Caco-2 (cell line): ENCODE results near the gene MAP2K5. TPM values are rescaled to one million over a fixed set of nuclear protein-coding genes. Genes with fewer than 3 reads are reported as not detected.

Source experiments
- BruUV-seq: library from RNA; stranded (reverse); fragments of 400-500 nt; replicated peaks from 2 replicates; lab custom pipeline; 2021; lab: Mats Ljungman, UMichigan
- CTCF ChIA-PET: fragments of 300-600 bp; sonication (Branson Sonifier 250); formaldehyde crosslinking; loops from one replicate; lab custom pipeline; 2022; ENCODE audit warnings: antibody characterized with exemption; lab: Charles Lee
- POLR2A ChIA-PET: fragments of 300-600 bp; sonication (Branson Sonifier 250); formaldehyde crosslinking; loops from one replicate; lab custom pipeline; 2022; ENCODE audit warnings: antibody characterized with exemption; lab: Charles Lee
- DNase-seq, 2 experiments: peaks; one replicate each; pipeline versions ENCODE4 v3.0.0 to v3.0.0-alpha.2; 2020 to 2022
- H3K27me3 ChIP-seq: replicated peaks from 2 replicates; pipeline ENCODE4 v1.6.0; 2011; ENCODE audit warnings: low read length; ENCODE audit not compliant: control insufficient read depth, insufficient read depth
- H3K36me3 ChIP-seq: 2 replicates; pipeline ENCODE4 v1.5.1; 2011; ENCODE audit warnings: low read length; ENCODE audit not compliant: control insufficient read depth, insufficient read depth
- H3K4me1 ChIP-seq: fragments of 250-450 bp; sonication (Bioruptor Pico); 2 replicates; pipeline ENCODE4 v1.5.1; 2020; ENCODE audit warnings: mild to moderate bottlenecking
- H3K4me3 ChIP-seq: 2 replicates; pipeline ENCODE4 v1.5.1; 2011; ENCODE audit warnings: low read depth, mild to moderate bottlenecking, control low read depth, low read length
- H3K9me3 ChIP-seq: fragments of 250-450 bp; sonication (Bioruptor Pico); 2 replicates; pipeline ENCODE4 v1.5.1; 2020; ENCODE audit warnings: mild to moderate bottlenecking, moderate library complexity
- H3K27ac Mint-ChIP-seq: one replicate; pipeline ENCODE4 v1.8.0; 2022; ENCODE audit warnings: mixed read lengths; ENCODE audit not compliant: unreplicated experiment
- H3K27me3 Mint-ChIP-seq: one replicate; pipeline ENCODE4 v1.8.0; 2022; ENCODE audit warnings: mixed read lengths; ENCODE audit not compliant: insufficient read depth, unreplicated experiment
- H3K36me3 Mint-ChIP-seq: one replicate; pipeline ENCODE4 v1.8.0; 2022; ENCODE audit warnings: mild to moderate bottlenecking, mixed read lengths; ENCODE audit not compliant: insufficient read depth, unreplicated experiment
- H3K4me1 Mint-ChIP-seq: one replicate; pipeline ENCODE4 v1.8.0; 2022; ENCODE audit warnings: low read depth, mixed read lengths; ENCODE audit not compliant: unreplicated experiment
- H3K4me3 Mint-ChIP-seq: one replicate; pipeline ENCODE4 v1.8.0; 2022; ENCODE audit warnings: mild to moderate bottlenecking, moderate library complexity, mixed read lengths; ENCODE audit not compliant: unreplicated experiment
- H3K9me3 Mint-ChIP-seq: one replicate; pipeline ENCODE4 v1.8.0; 2022; ENCODE audit warnings: mixed read lengths; ENCODE audit not compliant: unreplicated experiment
- intact Hi-C: fragments of 100-400 bp; cut with micrococcal nuclease; formaldehyde crosslinking; loops from one replicate; pipeline ENCODE4 v1.10.0; 2022; ENCODE audit not compliant: unreplicated experiment
- total RNA-seq: library from RNA; stranded (reverse); gene quantifications from 2 replicates; pipeline ENCODE4 v1.2.3, GENCODE V29; 2022
- TF ChIP-seq, protein P1 (sequence below), 2 experiments: fragments of 200-600 bp in 1 of 2; IDR thresholded peaks; 1 replicate in 1 of 2; 2 replicates in 1 of 2; pipeline versions ENCODE4 v1.5.1 to v1.8.0; 2011 to 2022; ENCODE audit warnings: antibody characterized with exemption in 1 of 2, control low read depth in 1 of 2, inconsistent platforms in 1 of 2, low read depth in 1 of 2, low read length in 1 of 2, mild to moderate bottlenecking in 1 of 2, moderate library complexity in 1 of 2; ENCODE audit not compliant: insufficient read depth in 1 of 2, severe bottlenecking in 1 of 2, unreplicated experiment in 1 of 2

The MAP2K5 gene
- total RNA-seq, 1 experiment from 2014 or later, result 12.2 TPM

DNA sequence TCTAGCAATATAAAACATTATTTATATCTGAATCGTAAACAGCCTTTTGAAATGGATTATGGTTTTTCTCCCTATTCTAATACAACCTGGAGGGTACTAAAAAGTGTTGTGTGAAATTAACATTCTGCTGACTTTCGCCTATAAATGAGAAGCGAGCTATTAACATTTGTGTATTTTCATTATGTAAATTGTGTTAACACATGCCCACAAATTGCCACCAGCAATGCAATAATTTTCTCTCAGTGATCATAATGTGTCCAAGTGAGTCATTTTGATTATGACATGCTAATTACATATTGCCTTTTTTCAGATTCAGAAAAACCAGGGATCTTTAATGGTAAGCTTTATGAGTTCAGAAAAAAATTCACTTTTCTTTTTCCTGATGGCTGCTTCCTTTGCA is 205.4 kb downstream of the MAP2K5 start:
- peaks cover 5% of the 10 kb centered on the region; the same call in 1 of the 2 replicates for H3K4me1 ChIP-seq
- no TSS peak for BruUV-seq
- ChIA-PET CTCF (no interaction called here), POLR2A (no interaction called here)
- Mint-ChIP-seq H3K4me1 (peaks cover 7% of the 10 kb centered on the region), H3K9me3 (no peaks in the 10 kb centered on the region), H3K27ac (no peak overlapping the region), H3K36me3 (no peaks in the 10 kb centered on the region), H3K27me3 (no peaks in the 10 kb centered on the region), H3K4me3 (no peak overlapping the region)
- no peak overlapping the region for H3K4me3 ChIP-seq
- DNase-seq, result no peak
- intact Hi-C loops, result no loop called here
- H3K36me3 ChIP-seq, result no peaks in the 10 kb centered on the region
- TF ChIP-seq, protein P1, sequence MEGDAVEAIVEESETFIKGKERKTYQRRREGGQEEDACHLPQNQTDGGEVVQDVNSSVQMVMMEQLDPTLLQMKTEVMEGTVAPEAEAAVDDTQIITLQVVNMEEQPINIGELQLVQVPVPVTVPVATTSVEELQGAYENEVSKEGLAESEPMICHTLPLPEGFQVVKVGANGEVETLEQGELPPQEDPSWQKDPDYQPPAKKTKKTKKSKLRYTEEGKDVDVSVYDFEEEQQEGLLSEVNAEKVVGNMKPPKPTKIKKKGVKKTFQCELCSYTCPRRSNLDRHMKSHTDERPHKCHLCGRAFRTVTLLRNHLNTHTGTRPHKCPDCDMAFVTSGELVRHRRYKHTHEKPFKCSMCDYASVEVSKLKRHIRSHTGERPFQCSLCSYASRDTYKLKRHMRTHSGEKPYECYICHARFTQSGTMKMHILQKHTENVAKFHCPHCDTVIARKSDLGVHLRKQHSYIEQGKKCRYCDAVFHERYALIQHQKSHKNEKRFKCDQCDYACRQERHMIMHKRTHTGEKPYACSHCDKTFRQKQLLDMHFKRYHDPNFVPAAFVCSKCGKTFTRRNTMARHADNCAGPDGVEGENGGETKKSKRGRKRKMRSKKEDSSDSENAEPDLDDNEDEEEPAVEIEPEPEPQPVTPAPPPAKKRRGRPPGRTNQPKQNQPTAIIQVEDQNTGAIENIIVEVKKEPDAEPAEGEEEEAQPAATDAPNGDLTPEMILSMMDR (IDR thresholded peaks at IDR 0.05; ENCODE audit: insufficient read depth in 1 of 2, low read depth in 1 of 2, low read length in 1 of 2, severe bottlenecking in 1 of 2, unreplicated experiment in 1 of 2), result no peak
- H3K9me3 ChIP-seq, result no peaks in the 10 kb centered on the region
- no peaks in the 10 kb centered on the region for H3K27me3 ChIP-seq

DNA sequence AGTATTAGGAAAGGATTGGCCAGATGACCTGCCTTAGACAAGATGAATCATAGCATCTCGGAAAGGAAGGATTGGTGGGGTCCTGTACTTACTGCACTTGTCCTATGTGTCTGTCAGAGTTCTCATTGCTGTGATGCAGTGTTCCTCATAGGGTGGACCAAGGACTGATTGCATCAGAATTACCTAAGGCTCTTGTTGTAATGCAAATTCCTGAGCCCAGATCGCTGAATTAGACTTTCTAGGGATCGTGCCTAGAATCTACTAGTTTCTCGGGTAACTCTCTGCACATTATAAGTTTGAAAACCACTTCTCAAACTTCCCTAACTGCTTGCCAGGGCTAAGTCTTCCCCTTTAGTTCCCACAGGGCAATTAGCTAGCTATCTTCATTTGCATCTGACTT is 207.9 kb downstream of the MAP2K5 start:
- no TSS peak for BruUV-seq

DNA sequence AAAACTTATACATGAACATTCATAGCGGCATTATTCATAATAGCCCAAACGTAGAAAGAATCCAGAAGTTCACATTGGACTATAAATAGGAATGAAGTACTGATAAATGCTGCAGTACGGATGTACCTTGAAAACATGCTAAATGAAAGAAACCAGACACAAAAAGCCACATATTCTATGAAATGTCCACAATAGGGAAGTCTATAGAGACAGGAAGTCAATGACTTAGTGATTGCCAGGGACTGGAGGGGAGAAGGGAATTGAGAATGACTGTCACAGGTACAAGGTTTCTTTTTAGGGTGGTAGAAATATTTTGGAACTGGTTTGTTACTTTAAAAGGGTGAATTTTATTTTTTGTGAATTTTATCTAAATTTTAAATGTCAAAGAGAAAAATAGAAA is 211.4 kb downstream of the MAP2K5 start:
- intact Hi-C loops, result no loop called here
- no TSS peak for BruUV-seq
- no peak overlapping the region for H3K4me3 ChIP-seq
- H3K9me3 ChIP-seq, result no peaks in the 10 kb centered on the region
- CTCF ChIA-PET, result no interaction called here
- Mint-ChIP-seq H3K4me1 (no peaks in the 10 kb centered on the region), H3K4me3 (no peak overlapping the region), H3K27ac (no peak overlapping the region), H3K36me3 (no peaks in the 10 kb centered on the region), H3K27me3 (no peaks in the 10 kb centered on the region), H3K9me3 (peaks cover 10% of the 10 kb centered on the region)
- no peaks in the 10 kb centered on the region for H3K36me3 ChIP-seq
- no peaks in the 10 kb centered on the region for H3K4me1 ChIP-seq
- TF ChIP-seq, protein P1 (IDR thresholded peaks at IDR 0.05; ENCODE audit: insufficient read depth in 1 of 2, low read depth in 1 of 2, low read length in 1 of 2, severe bottlenecking in 1 of 2, unreplicated experiment in 1 of 2), result no peak
- no peak for DNase-seq
- no peaks in the 10 kb centered on the region for H3K27me3 ChIP-seq
- POLR2A ChIA-PET, result no interaction called here

More for the DNA sequence above, 207.9 kb downstream of the MAP2K5 start:
- DNase-seq, result no peak
- TF ChIP-seq, protein P1 (IDR thresholded peaks at IDR 0.05; ENCODE audit: insufficient read depth in 1 of 2, low read depth in 1 of 2, low read length in 1 of 2, severe bottlenecking in 1 of 2, unreplicated experiment in 1 of 2), result no peak
- H3K4me3 Mint-ChIP-seq, result no peak overlapping the region
- intact Hi-C loops, result no loop called here
- CTCF ChIA-PET, result no interaction called here
- Histone ChIP-seq H3K4me1 (peaks cover 5% of the 10 kb centered on the region; the same call in 1 of the 2 replicates), H3K4me3 (no peak overlapping the region), H3K27me3 (no peaks in the 10 kb centered on the region), H3K9me3 (no peaks in the 10 kb centered on the region), H3K36me3 (no peaks in the 10 kb centered on the region)
- H3K27me3 Mint-ChIP-seq, result no peaks in the 10 kb centered on the region
- H3K27ac Mint-ChIP-seq, result no peak overlapping the region
- no peaks in the 10 kb centered on the region for H3K36me3 Mint-ChIP-seq
- POLR2A ChIA-PET, result no interaction called here
- H3K9me3 Mint-ChIP-seq, result peaks cover 7% of the 10 kb centered on the region
- H3K4me1 Mint-ChIP-seq, result peaks cover 7% of the 10 kb centered on the region
